GM12892 (cell line): Measurements from ENCODE around the gene ARSK.
A peak's percentile ranks its signal among the peaks of the same experiment; 100 is the strongest.
"Not testable (repeated sequence)": the region's sequence is repeated elsewhere in the genome, so short reads cannot be mapped to it uniquely, and the experiment has no call there.

Source experiments
- DNase-seq: peaks from one replicate; pipeline ENCODE4 v3.0.0; 2011; ENCODE audit not compliant: insufficient read length
- FAIRE-seq: peaks from 2 replicates; lab custom pipeline; 2011; peaks lifted over from hg19 to GRCh38; lab: Jason Lieb, UNC
- POLR2A ChIP-seq: IDR thresholded peaks from 2 replicates; pipeline ENCODE4 v1.6.1; 2011; ENCODE audit warnings: low read depth, low read length, control low read depth
- POLR2AphosphoS5 ChIP-seq: IDR thresholded peaks from 2 replicates; pipeline ENCODE4 v1.6.1; 2011; ENCODE audit warnings: low read depth, low read length, control low read depth
- TAF1 ChIP-seq: IDR thresholded peaks from 2 replicates; pipeline ENCODE4 v1.6.1; 2011; ENCODE audit warnings: low read depth, mild to moderate bottlenecking, control low read depth, low read length, borderline replicate concordance

Gene ARSK

DNA sequence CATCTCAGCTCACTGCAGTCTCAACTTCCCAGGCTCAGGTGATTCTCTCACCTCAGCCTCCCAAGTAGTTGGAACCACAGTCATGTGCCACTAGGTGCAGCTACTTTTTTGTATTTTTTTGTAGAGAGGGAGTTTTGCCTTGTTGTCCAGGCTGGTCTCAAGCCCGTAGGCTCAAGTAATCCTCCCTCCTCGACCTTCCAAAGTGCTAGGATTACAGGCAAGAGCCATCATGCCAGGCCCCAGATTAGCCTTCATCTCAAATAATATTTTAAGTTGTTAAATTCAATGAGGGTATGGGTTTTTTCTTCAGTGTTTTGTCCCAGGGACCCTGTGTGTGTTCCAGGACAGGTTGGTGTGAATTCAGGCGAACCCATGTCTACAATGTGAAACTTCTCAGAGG lies 79.2 kb downstream of the ARSK start:
- TF ChIP-seq TAF1 (no peak), POLR2A (no peak), POLR2AphosphoS5 (no peak)
- no peak for DNase-seq
- FAIRE-seq: no peak

DNA sequence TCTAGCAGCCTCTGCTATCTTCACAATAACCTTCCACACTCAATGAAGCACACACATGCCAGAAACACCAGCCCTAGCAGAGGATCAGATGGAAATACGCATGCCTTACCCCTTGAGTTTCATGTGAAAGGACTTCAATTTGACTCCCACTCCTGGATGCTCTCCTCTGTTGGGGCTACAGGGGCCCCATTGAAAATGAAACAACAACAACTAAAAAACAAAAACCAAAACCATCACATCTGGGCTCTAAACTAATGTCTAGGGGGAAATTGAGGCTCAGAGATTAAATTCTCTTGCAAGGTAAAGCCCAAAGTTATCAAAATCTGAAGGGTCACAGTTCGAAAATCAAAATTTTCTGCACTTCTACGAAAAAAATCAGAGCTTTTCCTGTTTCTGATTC lies 83.7 kb downstream of the ARSK start:
- DNase-seq (no peak), FAIRE-seq (peak; percentile 27)
- TF ChIP-seq TAF1 (peak; percentile 24; the same call in 1 of the 2 replicates), POLR2AphosphoS5 (no peak)

DNA sequence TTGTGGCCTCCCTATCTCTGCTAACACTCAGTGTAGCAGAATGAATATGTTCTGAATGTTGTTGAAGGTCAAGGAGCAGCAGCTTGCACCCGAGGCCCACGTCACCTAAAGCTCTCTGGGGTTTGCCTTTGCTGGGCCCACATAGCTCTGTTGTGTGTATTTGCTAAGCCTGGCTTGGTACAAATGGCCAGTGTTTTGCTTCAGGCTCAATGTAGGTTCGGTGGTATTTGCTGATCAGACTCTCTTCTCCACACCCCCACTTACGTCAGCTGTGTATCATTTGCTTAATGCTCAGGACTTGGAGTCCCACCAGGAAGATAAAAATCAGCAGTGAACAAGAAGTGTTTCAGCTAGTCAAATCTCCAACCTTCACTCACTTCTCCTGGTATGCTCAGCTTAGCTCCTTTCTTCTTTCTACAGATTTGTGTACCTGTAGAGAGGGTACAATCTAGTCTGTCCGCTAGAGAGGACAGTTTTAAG lies 86.9 kb downstream of the ARSK start:
- no peak for FAIRE-seq
- no peak for TF ChIP-seq POLR2A
- no peak for TF ChIP-seq TAF1
- DNase-seq: no peak

DNA sequence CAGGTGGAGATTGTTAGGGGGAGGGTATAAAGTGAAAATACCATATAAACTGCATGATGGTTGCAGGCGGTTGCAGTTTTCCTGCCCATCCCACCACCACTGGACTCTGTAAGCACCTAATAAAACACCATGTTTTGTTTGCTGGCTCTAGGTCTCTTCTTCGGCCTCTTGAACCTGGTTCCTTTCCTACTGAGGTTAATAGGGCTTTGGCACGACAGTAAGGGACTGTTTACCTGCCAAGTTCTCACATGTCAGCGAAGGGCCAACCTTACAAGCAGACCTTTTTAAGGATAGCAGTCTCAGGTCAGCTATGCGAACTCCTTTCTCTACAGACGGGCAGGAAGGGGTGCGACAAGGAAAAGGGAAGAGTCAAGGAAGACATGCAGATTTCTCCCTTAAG lies 88.3 kb downstream of the ARSK start:
- FAIRE-seq: no peak
- no peak for DNase-seq
- TF ChIP-seq POLR2AphosphoS5 (no peak), TAF1 (no peak), POLR2A (no peak)

DNA sequence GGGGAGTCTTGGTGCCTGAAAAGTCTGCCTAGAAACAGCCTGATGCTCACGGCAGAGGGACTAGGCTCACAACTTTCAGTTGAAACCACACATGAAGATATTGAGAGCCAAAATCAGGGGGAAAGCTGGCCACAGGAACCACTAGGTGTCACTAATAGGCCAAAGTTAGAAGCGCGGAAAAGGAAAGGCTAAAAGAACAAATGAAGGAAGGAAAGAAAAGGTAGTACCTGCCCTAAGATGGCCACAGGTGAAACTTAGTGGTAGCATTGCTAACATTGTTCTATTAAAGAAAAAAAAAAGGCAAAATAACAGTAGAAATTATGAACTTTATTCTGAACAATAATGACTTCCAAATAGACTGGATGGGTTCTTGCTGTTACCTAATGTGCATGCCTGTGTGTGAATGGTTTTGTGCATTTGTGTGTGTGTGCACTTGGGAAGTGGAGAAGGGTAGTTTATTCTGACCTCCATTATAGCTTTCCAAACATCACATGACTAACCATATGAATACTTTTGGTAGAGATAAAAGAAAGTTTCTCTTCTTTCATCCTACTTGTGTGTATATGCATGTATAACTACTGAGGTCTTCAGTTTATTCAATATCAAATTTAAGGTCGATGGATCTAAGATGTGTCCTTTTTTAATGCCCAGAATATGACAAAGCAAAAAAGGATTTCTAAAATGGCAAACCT lies 89.6 kb downstream of the ARSK start:
- DNase-seq (no peak), FAIRE-seq (peak; percentile 65)
- TF ChIP-seq POLR2AphosphoS5 (no peak), POLR2A (no peak), TAF1 (no peak)

DNA sequence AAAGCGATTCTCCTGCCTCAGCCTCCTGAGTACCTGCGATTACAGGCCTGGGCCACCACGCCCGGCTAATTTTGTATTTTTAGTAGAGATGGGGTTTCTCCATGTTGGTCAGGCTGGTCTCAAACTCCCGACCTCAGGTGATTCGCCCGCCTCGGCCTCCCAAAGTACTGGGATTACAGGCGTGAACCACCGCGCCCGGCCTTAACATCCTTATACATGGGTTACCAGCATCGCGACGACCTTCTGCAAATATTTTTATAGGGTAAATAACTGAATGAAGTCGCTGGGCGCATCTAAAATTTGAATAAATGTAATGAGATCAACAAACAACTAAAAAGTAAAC lies 91.3 kb downstream of the ARSK start:
- FAIRE-seq: not testable (repeated sequence)

DNA sequence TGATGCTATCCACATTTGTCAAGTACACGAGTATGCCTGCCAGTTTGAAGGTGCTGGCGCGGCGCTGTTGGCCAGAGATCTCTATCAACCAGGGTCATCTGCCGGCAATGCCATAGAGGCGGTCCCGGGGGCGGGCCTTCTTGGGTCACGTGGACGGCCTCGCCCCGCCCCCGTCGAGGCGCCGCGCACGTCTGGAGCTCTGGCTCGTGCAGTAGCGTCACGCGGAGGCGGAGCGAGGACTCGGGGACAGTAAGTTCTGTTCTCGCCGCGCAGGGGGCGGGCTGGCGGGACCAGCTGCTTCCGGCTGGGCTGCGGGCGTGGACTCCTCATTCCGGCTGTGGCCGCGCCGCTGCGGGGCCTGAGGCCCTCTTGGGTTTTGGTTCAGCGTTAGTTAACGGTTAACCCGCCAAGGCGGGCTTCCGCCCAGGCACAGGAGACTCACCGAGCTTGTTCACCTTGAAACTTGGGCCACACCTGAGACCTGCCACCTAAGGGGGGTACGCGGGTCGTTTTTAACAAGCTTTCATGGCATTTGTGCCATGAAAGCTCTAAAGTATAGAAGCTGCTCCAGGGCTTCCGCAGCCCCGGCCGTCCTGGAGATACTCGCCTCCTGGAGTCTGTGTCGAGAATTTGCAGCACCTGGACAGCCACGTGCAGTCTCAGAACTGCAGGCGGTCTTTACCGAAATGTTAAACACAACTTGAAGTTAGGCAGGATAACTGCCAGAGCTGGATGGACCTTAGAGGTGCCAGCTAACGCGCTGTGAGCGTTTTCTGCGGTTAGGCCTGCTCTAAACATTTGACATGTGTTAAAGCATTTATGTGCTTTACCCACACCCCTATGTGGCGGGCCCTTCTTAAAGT lies 91.9 kb downstream of the ARSK start, which contains the start of gene RFESD:
TSS of gene RFESD (plus strand) at position 209 of the 863 bp plus-strand sequence. CDS start 5,495 bp downstream, outside the sequence.
- TF ChIP-seq TAF1 (peak; percentile 64), POLR2AphosphoS5 (0 out of 2 replicates have a peak, but pooled peaks have one; percentile 44), POLR2A (peak; percentile 83; the same call in 1 of the 2 replicates)
- FAIRE-seq (peak; percentile 95), DNase-seq (peak; percentile 71)

More for the DNA sequence above, 91.3 kb downstream of the ARSK start:
- DNase-seq: not testable (repeated sequence)

DNA sequence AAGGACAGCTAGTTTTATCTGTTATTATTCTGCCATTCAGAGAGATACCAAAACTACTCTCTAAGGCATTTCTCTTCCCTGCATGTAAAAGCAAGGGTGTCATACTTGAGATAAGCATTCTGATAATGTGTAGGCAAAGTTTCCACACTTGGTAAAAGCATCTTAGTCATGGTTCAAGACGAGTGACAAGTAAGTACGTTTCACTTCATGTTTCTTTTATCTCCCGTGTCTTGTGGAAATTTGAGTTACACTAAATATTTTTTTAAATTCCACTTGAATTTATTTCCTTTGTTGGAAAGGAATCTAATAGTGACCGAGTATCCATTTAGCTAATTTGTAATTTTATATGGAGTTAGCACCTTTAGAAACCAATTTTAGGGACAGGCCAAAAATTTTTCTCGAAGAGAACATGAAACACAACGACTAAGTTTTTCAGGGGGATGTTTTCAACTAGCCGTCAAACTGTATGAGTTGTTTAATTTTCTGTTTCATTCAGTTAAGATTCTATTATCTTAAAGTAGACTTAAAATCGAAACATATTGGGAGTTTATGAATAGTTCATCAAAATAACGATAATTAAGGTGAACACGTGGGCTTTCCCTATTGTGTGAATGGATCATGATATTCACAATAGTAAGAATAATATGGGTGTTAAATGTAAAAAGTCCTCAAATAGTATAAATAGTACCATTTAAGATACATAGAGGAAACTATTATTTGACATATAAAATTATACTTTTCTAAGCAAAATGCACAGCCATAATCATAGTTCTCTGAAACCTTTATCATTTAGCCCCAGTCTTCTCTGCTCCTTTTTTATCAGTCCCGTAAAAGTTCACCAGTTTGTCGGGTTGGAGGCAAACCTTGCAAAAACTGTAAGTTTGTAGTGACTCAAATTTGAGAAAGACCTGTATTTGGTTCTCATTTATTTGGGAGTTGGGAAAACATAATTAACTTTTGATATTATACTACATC lies 93.3 kb downstream of the ARSK start:
- FAIRE-seq: no peak
- TF ChIP-seq POLR2A (no peak), TAF1 (no peak), POLR2AphosphoS5 (no peak)
- no peak for DNase-seq

DNA sequence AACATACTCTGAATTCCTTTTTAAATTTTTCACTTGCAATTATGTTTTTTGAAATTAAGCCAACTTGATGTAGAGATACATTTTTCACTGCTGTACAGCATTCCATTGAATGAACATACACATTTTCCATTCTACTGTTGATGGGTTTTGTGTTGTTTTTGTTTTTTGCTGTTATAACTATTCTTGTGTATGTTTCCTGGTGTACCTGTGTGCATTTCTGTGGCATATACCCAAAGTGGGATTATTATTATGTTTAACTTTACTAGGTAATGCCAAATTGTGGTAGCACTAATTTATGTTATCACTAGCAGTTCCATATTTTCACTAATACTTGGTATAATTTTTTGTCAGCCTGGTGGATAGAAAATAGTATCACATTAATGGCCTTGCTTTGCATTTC lies 94.4 kb downstream of the ARSK start:
- FAIRE-seq (no peak), DNase-seq (no peak)
- TF ChIP-seq POLR2A (no peak), POLR2AphosphoS5 (no peak)

DNA sequence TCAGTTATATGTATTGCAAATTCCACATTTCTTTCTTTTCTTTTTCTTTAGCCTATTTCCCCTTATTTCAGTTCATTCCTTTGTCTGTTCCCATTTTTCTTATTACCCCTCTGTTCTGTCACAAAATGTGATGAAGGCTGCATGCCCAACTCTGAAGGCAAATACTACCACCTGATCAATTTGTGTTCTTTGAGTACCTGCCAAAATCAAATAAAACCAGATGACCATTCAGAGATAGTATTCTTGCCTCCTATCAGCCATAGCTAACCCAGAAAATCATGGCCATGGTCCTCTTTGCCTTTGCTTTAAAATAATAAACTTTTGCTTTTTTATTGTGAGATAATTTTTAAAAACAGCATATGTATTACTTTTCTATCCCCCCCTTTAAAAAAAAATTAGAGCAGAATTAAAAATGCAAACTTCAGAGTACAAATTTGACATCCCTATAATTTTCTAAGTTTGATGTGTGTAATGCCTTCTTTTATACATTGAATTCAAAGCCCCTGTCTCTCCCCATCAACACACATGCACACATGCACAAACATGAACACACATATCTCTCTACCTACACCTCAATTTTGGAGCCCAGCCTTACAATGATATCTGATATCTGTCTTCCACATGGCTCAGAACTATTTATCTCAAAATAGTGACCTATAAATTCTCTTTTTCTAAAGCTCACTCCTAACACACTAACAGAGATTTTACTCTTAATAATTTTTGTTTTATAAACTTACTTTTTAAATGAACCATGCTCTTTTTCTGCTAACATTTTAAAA lies 95.1 kb downstream of the ARSK start:
- no peak for FAIRE-seq
- no peak for DNase-seq
- TF ChIP-seq POLR2AphosphoS5 (no peak), POLR2A (no peak), TAF1 (no peak)
